HepG2 (cell line): Measurements from ENCODE around the gene SLC38A8. TPM values are rescaled to one million over a fixed set of nuclear protein-coding genes. Genes with fewer than 3 reads are reported as not detected.

Experiments
- ATAC-seq: fragments of 200-7000 bp; cut with Tn5 transposase; 3 replicates; pipeline ENCODE4 v1.9.1; 2020; ENCODE audit warnings: mild to moderate bottlenecking, moderate library complexity
- BruUV-seq: library from RNA; stranded (reverse); fragments of 400-500 nt; replicated peaks from 2 replicates; lab custom pipeline; 2021; lab: Mats Ljungman, UMichigan
- CTCF ChIA-PET: fragments of 300-600 bp; formaldehyde crosslinking; extraction: SDS; loops from one replicate; lab custom pipeline; 2021; ENCODE audit warnings: low total read pairs, inconsistent platforms, low intra/inter-chr PET ratio; lab: Yijun Ruan, JAX
- POLR2A ChIA-PET: fragments of 350-600 bp; sonication (Branson Sonifier 250); formaldehyde crosslinking; loops from one replicate; lab custom pipeline; 2020; ENCODE audit warnings: antibody characterized with exemption, inconsistent platforms; lab: Yijun Ruan, JAX
- DNase-seq: peaks from one replicate; pipeline ENCODE4 v3.0.0-alpha.2; 2015; ENCODE audit warnings: low spot score
- FAIRE-seq: peaks from 3 replicates; lab custom pipeline; 2011; peaks lifted over from hg19 to GRCh38; lab: Jason Lieb, UNC
- H2AFZ ChIP-seq: one replicate; pipeline ENCODE4 v1.6.1; 2011; ENCODE audit warnings: low read length, inconsistent platforms
- H3K27ac ChIP-seq: fragments of 300-600 bp; 3 replicates; pipeline ENCODE4 v1.8.0; 2011; ENCODE audit warnings: mixed run types, mild to moderate bottlenecking, mixed read lengths, low read length, inconsistent platforms; ENCODE audit not compliant: insufficient read depth; ENCODE audit errors: extremely low read length
- H3K27me3 ChIP-seq, 2 experiments: fragments of 200-600 bp in 1 of 2; 2 replicates in 1 of 2; 3 replicates in 1 of 2; pipeline versions ENCODE4 v1.6.0 to v1.8.0; 2011; ENCODE audit warnings: low read length in 2 of 2, mild to moderate bottlenecking in 2 of 2, moderate library complexity in 2 of 2, inconsistent platforms in 1 of 2; ENCODE audit not compliant: insufficient read depth in 2 of 2, control insufficient read depth in 1 of 2
- H3K36me3 ChIP-seq, 2 experiments: fragments of 200-600 bp in 1 of 2; replicated peaks in 1 of 2; 2 replicates in 1 of 2; 3 replicates in 1 of 2; pipeline versions ENCODE4 v1.5.1 to v1.8.0; 2011; ENCODE audit warnings: low read length in 2 of 2, inconsistent platforms in 1 of 2; ENCODE audit not compliant: insufficient read depth in 2 of 2, control insufficient read depth in 1 of 2
- H3K4me1 ChIP-seq: 2 replicates; pipeline ENCODE4 v1.5.1; 2012; ENCODE audit warnings: low read length, inconsistent platforms; ENCODE audit not compliant: insufficient read depth
- H3K4me2 ChIP-seq: 2 replicates; pipeline ENCODE4 v1.6.0; 2011; ENCODE audit warnings: low read depth, low read length, inconsistent platforms
- H3K4me3 ChIP-seq, 3 experiments: fragments of 200-600 bp in 1 of 3; sonication (generic), shearing (Covaris generic) in 1 of 3; replicated peaks in 1 of 3; 2 replicates each; pipeline ENCODE4 v1.5.1; 2011 to 2016; ENCODE audit warnings: low read length in 3 of 3, inconsistent platforms in 2 of 3, low read depth in 2 of 3, mild to moderate bottlenecking in 2 of 3, control low read depth in 1 of 3, mixed read lengths in 1 of 3; ENCODE audit not compliant: insufficient read depth in 1 of 3
- H3K79me2 ChIP-seq: one replicate; pipeline ENCODE4 v1.6.1; 2011; ENCODE audit warnings: low read length, inconsistent platforms; ENCODE audit not compliant: insufficient read depth
- H3K9ac ChIP-seq: 2 replicates; pipeline ENCODE4 v1.6.0; 2011; ENCODE audit warnings: mild to moderate bottlenecking, low read depth, low read length, inconsistent platforms; ENCODE audit not compliant: insufficient read depth
- H3K9me3 ChIP-seq: 2 replicates; pipeline ENCODE4 v1.5.1; 2012; ENCODE audit warnings: mild to moderate bottlenecking, low read length
- H4K20me1 ChIP-seq: 2 replicates; pipeline ENCODE4 v1.6.0; 2011; ENCODE audit warnings: inconsistent platforms, mild to moderate bottlenecking, low read length, moderate library complexity; ENCODE audit not compliant: insufficient read depth
- MZF1 ChIP-seq: sonication (generic); formaldehyde crosslinking; IDR thresholded peaks from 2 replicates; pipeline ENCODE4 v1.8.1; 2023; ENCODE audit warnings: mild to moderate bottlenecking, missing genetic modification reagents, borderline replicate concordance
- NFE2L2 ChIP-seq: fragments of 150-350 bp; IDR thresholded peaks from 2 replicates; pipeline ENCODE4 v1.6.1; 2014; ENCODE audit warnings: low read length
- POLR2AphosphoS2 ChIP-seq: IDR thresholded peaks from 2 replicates; pipeline ENCODE4 v1.6.1; 2011; ENCODE audit warnings: low read depth, low read length, improper control_type of control experiment
- TAF1 ChIP-seq: sonication (generic); formaldehyde crosslinking; IDR thresholded peaks from 2 replicates; pipeline ENCODE4 v1.4.0; 2020; ENCODE audit warnings: missing genetic modification reagents
- TEAD2 ChIP-seq: sonication (generic); formaldehyde crosslinking; IDR thresholded peaks from 2 replicates; pipeline ENCODE4 v1.9.0; 2021; ENCODE audit warnings: missing genetic modification reagents
- ZBTB40 ChIP-seq, 2 experiments: fragments of 450-650 bp in 1 of 2; sonication (generic) in 1 of 2; formaldehyde crosslinking in 1 of 2; IDR thresholded peaks; 2 replicates each; pipeline versions ENCODE4 v1.6.1 to v1.8.0; 2016 to 2022; ENCODE audit warnings: antibody characterized with exemption in 1 of 2, mild to moderate bottlenecking in 1 of 2, missing genetic modification reagents in 1 of 2
- WGBS: methylation state at CpG from one replicate; pipeline ENCODE4 v1.1.6; 2017; ENCODE audit warnings: low lambda C conversion rate; 5-methylcytosine and 5-hydroxymethylcytosine counted together
- in situ Hi-C: cut with HindIII; loops from 2 replicates; pipeline ENCODE4 v1.10.0; 2017; ENCODE audit warnings: low pct_unique_long_range_greater_than_20kb; ENCODE audit not compliant: extremely low pct_ligation_motif_present
- intact Hi-C: fragments of 100-400 bp; cut with micrococcal nuclease; formaldehyde crosslinking; loops from one replicate; pipeline ENCODE4 v1.10.0; 2022; ENCODE audit not compliant: unreplicated experiment
- polyA plus RNA-seq, 8 experiments: library from polyadenylated mRNA; depleted of rRNA in 3 of 8; stranded (reverse) in 7 of 8; unstranded in 1 of 8; fragments of >200 nt; fragmentation: Illumina TruSeq in 4 of 8; extraction: Trizol in 4 of 8; gene quantifications; 2 replicates each; pipeline versions ENCODE4 v1.2.1 to v1.2.3, GENCODE V29; 2011 to 2016; ENCODE audit warnings: low read depth in 4 of 8, missing spikeins in 1 of 8, mixed read lengths in 1 of 8; ENCODE audit not compliant: insufficient read depth in 1 of 8
- total RNA-seq, 5 experiments: library from RNA; depleted of rRNA; stranded (reverse); fragments of >200 nt; fragmentation: Illumina TruSeq; extraction: Trizol; gene quantifications; 2 replicates each; pipeline ENCODE4 v1.2.3, GENCODE V29; 2016; ENCODE audit warnings: low read depth in 1 of 5
- TF ChIP-seq, protein P1 (sequence below): sonication (generic); formaldehyde crosslinking; IDR thresholded peaks from 2 replicates; pipeline ENCODE4 v1.4.0; 2020; ENCODE audit warnings: low read depth, mild to moderate bottlenecking, missing genetic modification reagents

The SLC38A8 gene
- total and polyA plus RNA-seq, 2 of the 13 experiments (the other 11 are each of a cell fraction or from before 2014, with no cell fraction given) = 0.24 to 0.37 TPM

GRCh38 chr16:83994703-83995102, 47.9 kb downstream of the SLC38A8 start:
- Histone ChIP-seq H3K36me3 (no peaks in the 10 kb centered on the region), H3K4me1 (peaks cover 25% of the 10 kb centered on the region), H3K27ac (no peak overlapping the region), H2AFZ (no peak overlapping the region), H3K4me2 (no peak overlapping the region), H3K9me3 (no peaks in the 10 kb centered on the region), H3K9ac (no peak overlapping the region)
- 28% methylated on average over 13 of the region's 13 CpGs for WGBS
- CTCF ChIA-PET = no interaction called here
- DNase-seq = no peak
- no peak for TF ChIP-seq POLR2AphosphoS2
- no peak for TF ChIP-seq MZF1
- no peak for TF ChIP-seq TEAD2 (CRISPR knock-in tag)
- TF ChIP-seq TAF1 = no peak
- TF ChIP-seq, protein P1, sequence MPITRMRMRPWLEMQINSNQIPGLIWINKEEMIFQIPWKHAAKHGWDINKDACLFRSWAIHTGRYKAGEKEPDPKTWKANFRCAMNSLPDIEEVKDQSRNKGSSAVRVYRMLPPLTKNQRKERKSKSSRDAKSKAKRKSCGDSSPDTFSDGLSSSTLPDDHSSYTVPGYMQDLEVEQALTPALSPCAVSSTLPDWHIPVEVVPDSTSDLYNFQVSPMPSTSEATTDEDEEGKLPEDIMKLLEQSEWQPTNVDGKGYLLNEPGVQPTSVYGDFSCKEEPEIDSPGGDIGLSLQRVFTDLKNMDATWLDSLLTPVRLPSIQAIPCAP = no peak
- no peak for TF ChIP-seq ZBTB40 (IDR thresholded peaks at IDR 0.05)
- no peak for TF ChIP-seq ZBTB40 (CRISPR knock-in tag; IDR thresholded peaks at IDR 0.05)
- TF ChIP-seq NFE2L2 = no peak
- TF ChIP-seq, all 625 proteins: peak for 0
- no peak for ATAC-seq
- Histone ChIP-seq H4K20me1 (no peaks in the 10 kb centered on the region), H3K27me3 (peaks cover 4 to 19% of the 10 kb centered on the region in 2 experiments; a peak in 3 of 5 replicates), H3K79me2 (no peaks in the 10 kb centered on the region), H3K4me3 (no peak overlapping the region)
- in situ Hi-C loops (no loop called here), intact Hi-C loops (no loop called here)
- FAIRE-seq = no peak
- POLR2A ChIA-PET = interaction anchor here (3.6 kb wide), 1 partner anchor 20 kb away, joined by 11 read pairs; no protein-coding TSS in a partner anchor
- BruUV-seq = no TSS peak
